ENCODE results near the gene KLHL18. TPM values are rescaled to one million over a fixed set of nuclear protein-coding genes. Genes with fewer than 3 reads are reported as not detected.
"Not testable (repeated sequence)": the region's sequence is repeated elsewhere in the genome, so short reads cannot be mapped to it uniquely, and the experiment has no call there.

The KLHL18 gene
- total RNA-seq, 2 experiments from 2014 or later = 21.2 to 23.7 TPM

DNA sequence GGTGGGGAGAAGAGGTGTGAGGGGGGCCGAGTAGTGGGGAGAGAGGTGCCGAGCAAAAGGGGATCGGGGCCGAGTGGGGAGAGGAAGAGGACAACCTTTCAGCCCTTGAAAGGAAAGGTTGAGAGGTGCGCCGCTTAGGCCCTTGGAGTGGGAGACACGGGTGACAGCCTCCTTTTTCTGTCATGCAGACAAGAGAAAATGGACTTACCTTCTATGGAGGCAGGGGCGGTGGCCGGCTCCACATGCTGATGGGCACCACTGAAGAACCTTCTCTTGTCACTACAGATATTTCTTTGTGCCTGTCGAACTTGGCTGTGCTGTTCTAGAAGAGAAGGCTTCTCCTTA is 421 bp downstream of the KLHL18 start:
- Mint-ChIP-seq H3K9me3 (no peaks in the 10 kb centered on the region), H3K27me3 (peaks cover 3% of the 10 kb centered on the region), H3K27ac (peak overlapping the region; percentile 100), H3K4me3 (peak overlapping the region; percentile 98), H3K36me3 (peaks cover 5% of the 10 kb centered on the region), H3K4me1 (ENCODE audit: low read depth) (peaks cover 39% of the 10 kb centered on the region)
- ChIA-PET CTCF (interaction anchor here (1.5 kb wide), 1 partner anchor 118 kb away, joined by 4 read pairs; no protein-coding TSS in a partner anchor), POLR2A (interaction anchor here (0.7 to 3.5 kb wide), 4 partner anchors 8 to 251 kb away, joined by 3 to 19 read pairs (median 4); partner anchors contain the start of genes PTPN23 and SETD2)
- DNase-seq = no peak
- intact Hi-C loops (cut with micrococcal nuclease) = loop anchor here (2.0 to 10.0 kb wide), 3 partner anchors 98 to 306 kb away; partner anchors contain the start of genes CCDC12, NBEAL2 and PTPN23

DNA sequence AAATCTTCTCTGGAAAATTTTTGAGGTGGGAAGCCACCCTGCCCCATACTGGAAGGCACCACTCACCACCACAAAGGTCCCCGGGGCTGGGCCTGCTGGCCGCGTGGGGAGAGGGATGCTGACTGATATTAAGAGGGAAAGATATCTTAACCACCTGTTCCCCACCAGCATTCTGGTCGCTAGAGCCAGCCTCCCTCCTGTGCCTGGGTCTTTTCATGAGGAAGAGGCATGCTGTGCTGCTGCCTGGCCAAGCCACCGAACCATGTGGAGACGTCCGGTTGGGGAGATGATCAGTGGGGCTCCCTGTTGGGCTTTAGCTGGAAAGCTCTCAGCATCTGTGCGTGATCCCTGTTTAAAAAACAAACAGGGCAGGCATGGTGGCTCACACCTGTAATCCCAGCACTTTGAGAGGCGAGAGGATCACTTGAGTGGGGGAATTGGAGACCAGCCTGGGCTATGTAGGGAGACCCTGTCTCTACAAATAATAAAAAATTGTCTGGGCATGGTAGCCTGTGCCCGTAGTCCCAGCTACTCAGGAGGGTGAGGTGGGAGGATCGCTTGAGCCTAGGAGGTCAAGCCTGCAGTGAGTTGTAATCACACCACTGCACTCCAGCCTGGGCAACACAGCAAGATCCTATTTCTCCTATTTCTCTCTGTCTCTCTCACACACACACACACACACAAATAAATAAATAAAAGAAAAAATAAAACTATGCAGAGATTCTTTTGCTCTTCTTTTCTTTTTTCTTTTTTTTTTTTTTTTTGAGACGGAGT is 1.0 kb downstream of the KLHL18 start:
- H3K36me3 Mint-ChIP-seq = peaks cover 7% of the 10 kb centered on the region
- peak overlapping the region; percentile 98 for H3K4me3 Mint-ChIP-seq
- intact Hi-C loops (cut with micrococcal nuclease) = loop anchor here (2.0 to 10.0 kb wide), 3 partner anchors 97 to 306 kb away; partner anchors contain the start of genes CCDC12, NBEAL2 and PTPN23
- ChIA-PET CTCF (interaction anchor here (1.5 kb wide), 1 partner anchor 119 kb away, joined by 4 read pairs; no protein-coding TSS in a partner anchor), POLR2A (interaction anchor here (1.0 to 3.5 kb wide), 3 partner anchors 12 to 120 kb away, joined by 3 to 19 read pairs (median 6); partner anchors contain the start of genes PTPN23 and SETD2)
- H3K27me3 Mint-ChIP-seq = peaks cover 3% of the 10 kb centered on the region
- H3K27ac Mint-ChIP-seq = peak overlapping the region; percentile 100
- H3K9me3 Mint-ChIP-seq = no peaks in the 10 kb centered on the region
- peaks cover 39% of the 10 kb centered on the region for H3K4me1 Mint-ChIP-seq (ENCODE audit: low read depth)
- DNase-seq = peak; percentile 67

DNA sequence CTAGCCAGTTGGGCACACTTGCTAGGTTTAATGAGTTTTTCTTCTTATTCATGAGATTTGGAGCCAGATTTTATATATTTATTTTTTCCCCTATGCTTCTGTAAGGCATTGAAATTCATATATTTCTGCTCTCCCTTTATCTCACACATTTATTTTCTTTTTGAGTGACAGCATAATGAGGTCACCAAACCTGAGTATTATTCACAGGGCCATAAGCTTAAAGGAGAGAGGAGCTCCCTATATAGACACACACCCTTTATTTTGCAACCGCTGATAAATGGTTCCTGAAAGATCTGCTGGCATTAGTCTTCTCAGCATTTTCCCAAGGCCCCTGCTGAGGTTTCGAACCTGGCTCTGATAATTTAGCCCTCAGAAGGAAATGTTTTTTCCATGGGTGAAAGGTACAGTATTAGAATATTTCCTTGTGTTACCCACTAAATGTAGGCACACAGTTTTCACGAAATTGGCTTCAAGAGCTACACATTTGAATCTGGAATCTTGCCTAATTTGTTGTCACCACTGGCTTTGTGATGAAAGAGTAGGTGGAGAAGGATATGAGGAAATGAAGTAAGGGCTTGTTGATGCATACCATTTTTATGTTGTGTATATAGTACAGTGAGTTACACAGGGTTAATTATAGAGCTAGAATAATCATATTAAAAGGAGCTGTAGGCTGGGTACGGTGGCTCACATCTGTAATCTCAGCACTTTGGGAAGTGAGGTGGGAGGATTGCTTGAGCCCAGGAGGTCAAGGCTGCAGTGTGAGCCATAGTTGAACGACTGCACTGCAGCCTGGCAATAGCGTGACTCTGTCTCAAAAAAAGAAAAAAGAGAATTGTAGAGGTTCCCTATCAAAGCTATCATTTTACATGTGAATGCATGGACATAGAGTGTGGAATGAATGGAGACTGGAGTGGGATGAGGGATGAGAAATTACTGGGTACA is 6.5 kb downstream of the KLHL18 start:
- Mint-ChIP-seq H3K27ac (no peak overlapping the region), H3K4me3 (no peak overlapping the region), H3K27me3 (no peaks in the 10 kb centered on the region), H3K36me3 (peaks cover 7% of the 10 kb centered on the region), H3K9me3 (no peaks in the 10 kb centered on the region), H3K4me1 (ENCODE audit: low read depth) (peaks cover 28% of the 10 kb centered on the region)
- ChIA-PET CTCF (no interaction called here), POLR2A (interaction anchor here (1.0 kb wide), 1 partner anchor 597 kb away, joined by 4 read pairs; no protein-coding TSS in a partner anchor)
- intact Hi-C loops (cut with micrococcal nuclease) = loop anchor here (10.0 kb wide), 1 partner anchor 234 kb away; no protein-coding TSS in a partner anchor
- DNase-seq = no peak

DNA sequence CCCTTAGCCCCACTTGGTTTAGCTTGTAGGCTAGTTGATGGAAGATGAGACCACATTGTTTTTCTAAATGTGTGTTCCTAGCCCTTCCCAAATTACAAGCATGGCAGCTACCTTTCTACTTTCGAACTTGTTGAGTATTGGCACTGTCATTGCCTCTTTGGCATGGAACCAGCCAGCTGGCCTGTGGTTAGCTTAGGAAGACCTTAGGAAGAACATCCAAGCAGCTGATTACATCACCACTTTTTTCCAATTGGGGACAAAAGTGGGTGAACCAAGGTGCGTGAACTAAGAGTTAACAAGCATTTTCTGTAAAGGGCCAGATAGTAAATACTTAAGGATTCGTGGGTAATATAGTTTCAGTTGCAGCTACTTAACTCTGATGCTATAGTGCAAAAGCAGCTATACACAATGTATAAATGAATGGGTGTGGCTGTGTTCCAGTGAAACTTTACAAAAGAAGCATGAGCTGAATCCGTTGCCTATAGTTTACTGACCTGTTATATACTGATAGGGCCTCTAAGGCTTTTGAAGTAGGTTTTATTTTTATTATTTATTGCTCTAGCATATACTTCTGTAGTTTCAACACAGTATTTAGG is 8.5 kb downstream of the KLHL18 start:
- POLR2A ChIA-PET = interaction anchor here (0.8 kb wide), 1 partner anchor 8 kb away, joined by 3 read pairs; the partner anchor contains the start of gene KLHL18
- H3K4me1 Mint-ChIP-seq (ENCODE audit: low read depth) = peaks cover 20% of the 10 kb centered on the region
- H3K27ac Mint-ChIP-seq = no peak overlapping the region
- H3K27me3 Mint-ChIP-seq = no peaks in the 10 kb centered on the region
- CTCF ChIA-PET = interaction anchor here (0.9 to 1.1 kb wide), 2 partner anchors 9 to 425 kb away, joined by 3 to 4 read pairs; no protein-coding TSS in a partner anchor
- peaks cover 7% of the 10 kb centered on the region for H3K36me3 Mint-ChIP-seq
- no peak for DNase-seq
- H3K9me3 Mint-ChIP-seq = no peaks in the 10 kb centered on the region
- intact Hi-C loops (cut with micrococcal nuclease) = no loop called here
- H3K4me3 Mint-ChIP-seq = no peak overlapping the region

DNA sequence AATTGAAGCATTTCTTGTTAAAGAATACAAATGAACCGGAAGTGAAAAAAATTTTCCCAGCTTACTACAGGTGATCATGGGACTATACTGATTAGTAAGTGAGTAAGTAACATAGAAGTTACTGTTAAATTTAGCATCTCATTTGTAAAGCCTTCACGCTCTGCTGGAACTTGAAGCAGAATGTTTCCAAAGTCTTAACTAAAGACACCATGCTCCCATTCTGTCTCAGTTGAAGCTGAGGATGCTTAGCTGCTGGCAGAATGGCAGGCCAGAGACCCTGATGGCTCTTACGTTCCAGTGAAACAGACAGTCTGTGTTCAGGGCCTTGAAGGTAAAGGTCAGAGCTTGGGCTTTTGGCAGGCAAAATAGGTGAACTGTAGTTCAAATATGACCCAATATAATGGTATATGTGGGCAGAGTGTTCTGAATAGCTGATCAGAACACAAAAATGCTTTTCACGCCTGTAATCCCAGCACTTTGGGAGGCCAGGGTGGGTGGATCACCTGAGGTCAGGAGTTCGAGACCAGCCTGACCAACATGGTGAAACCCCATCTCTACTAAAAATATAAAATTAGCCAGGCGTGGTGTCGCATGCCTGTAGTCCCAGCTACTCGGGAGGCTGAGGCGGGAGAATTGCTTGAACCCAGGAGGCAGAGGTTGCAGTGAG is 9.1 kb downstream of the KLHL18 start:
- CTCF ChIA-PET = interaction anchor here (1.1 kb wide), 1 partner anchor 10 kb away, joined by 4 read pairs; no protein-coding TSS in a partner anchor
- H3K27me3 Mint-ChIP-seq; H3K4me3 Mint-ChIP-seq; H3K9me3 Mint-ChIP-seq; H3K27ac Mint-ChIP-seq; POLR2A ChIA-PET; H3K36me3 Mint-ChIP-seq; DNase-seq; intact Hi-C loops (cut with micrococcal nuclease): not testable (repeated sequence)
- H3K4me1 Mint-ChIP-seq (ENCODE audit: low read depth) = peaks cover 20% of the 10 kb centered on the region

DNA sequence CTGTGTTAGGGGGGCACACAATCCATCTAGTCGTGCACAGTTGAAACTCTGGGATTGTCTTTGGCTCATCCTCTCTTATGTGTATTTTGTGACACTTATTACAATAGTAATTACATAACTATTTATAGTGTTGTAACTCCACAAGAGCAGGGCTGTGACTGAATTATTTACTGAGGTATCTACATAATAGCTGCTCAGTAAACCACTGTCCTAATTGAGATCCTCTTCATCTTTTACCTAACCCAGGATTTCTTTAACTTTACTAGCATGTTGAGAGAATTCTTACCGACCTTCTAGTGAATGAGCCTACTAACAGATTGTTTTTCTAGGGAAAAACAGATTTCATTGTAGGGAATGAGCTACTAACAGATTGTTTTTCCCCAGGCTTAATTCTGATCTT is 11.1 kb downstream of the KLHL18 start:
- peaks cover 5% of the 10 kb centered on the region for H3K36me3 Mint-ChIP-seq
- DNase-seq = no peak
- H3K4me1 Mint-ChIP-seq (ENCODE audit: low read depth) = peaks cover 24% of the 10 kb centered on the region
- POLR2A ChIA-PET = no interaction called here
- no peak overlapping the region for H3K27ac Mint-ChIP-seq
- H3K4me3 Mint-ChIP-seq = no peak overlapping the region
- CTCF ChIA-PET = interaction anchor here (0.9 to 1.4 kb wide), 2 partner anchors 374 to 448 kb away, joined by 3 read pairs; no protein-coding TSS in a partner anchor
- intact Hi-C loops (cut with micrococcal nuclease) = no loop called here
- H3K9me3 Mint-ChIP-seq = no peaks in the 10 kb centered on the region
- no peaks in the 10 kb centered on the region for H3K27me3 Mint-ChIP-seq

DNA sequence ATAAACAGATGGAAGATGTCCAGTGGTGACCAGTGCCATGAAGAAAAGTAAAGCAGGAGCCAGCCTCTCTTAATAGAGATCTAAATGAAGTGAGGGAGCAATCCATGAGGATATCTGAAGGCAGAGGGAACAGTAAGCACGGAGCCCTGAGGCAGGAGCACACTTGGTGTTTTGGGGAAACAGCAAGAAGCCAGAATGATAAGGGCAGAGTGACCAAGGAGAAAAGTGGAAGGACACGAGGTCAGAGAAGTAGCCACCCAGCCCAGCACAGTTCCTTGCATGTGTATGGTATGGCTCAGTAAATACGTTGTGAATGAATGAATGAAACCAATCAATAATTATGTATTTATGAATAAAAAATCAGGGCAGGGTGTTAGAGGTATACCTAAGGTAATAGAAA is 11.6 kb downstream of the KLHL18 start:
- peaks cover 2% of the 10 kb centered on the region for H3K36me3 Mint-ChIP-seq
- H3K9me3 Mint-ChIP-seq = no peaks in the 10 kb centered on the region
- peaks cover 24% of the 10 kb centered on the region for H3K4me1 Mint-ChIP-seq (ENCODE audit: low read depth)
- no peak overlapping the region for H3K4me3 Mint-ChIP-seq
- intact Hi-C loops (cut with micrococcal nuclease) = no loop called here
- no peak for DNase-seq
- no peak overlapping the region for H3K27ac Mint-ChIP-seq
- H3K27me3 Mint-ChIP-seq = no peaks in the 10 kb centered on the region
- CTCF ChIA-PET = interaction anchor here (0.9 to 1.4 kb wide), 2 partner anchors 374 to 449 kb away, joined by 3 read pairs; no protein-coding TSS in a partner anchor
- POLR2A ChIA-PET = no interaction called here

- Mint-ChIP-seq H3K36me3 (peaks cover 2% of the 10 kb centered on the region), H3K4me1 (ENCODE audit: low read depth) (peaks cover 24% of the 10 kb centered on the region), H3K27me3 (no peaks in the 10 kb centered on the region), H3K4me3 (no peak overlapping the region), H3K9me3 (no peaks in the 10 kb centered on the region), H3K27ac (no peak overlapping the region)
- DNase-seq = no peak
- ChIA-PET POLR2A (interaction anchor here (0.8 kb wide), 2 partner anchors 9 to 11 kb away, joined by 3 read pairs; no protein-coding TSS in a partner anchor), CTCF (interaction anchor here (0.6 kb wide), 1 partner anchor 124 kb away, joined by 3 read pairs; no protein-coding TSS in a partner anchor)
- intact Hi-C loops (cut with micrococcal nuclease) = no loop called here
These were observed 12.6 kb downstream of the KLHL18 start for GRCh38 chr3:47295322-47295721.

- Mint-ChIP-seq H3K9me3 (no peaks in the 10 kb centered on the region), H3K4me3 (no peak overlapping the region), H3K36me3 (peaks cover 2% of the 10 kb centered on the region), H3K27me3 (no peaks in the 10 kb centered on the region), H3K4me1 (ENCODE audit: low read depth) (peaks cover 24% of the 10 kb centered on the region), H3K27ac (no peak overlapping the region)
- intact Hi-C loops (cut with micrococcal nuclease) = no loop called here
- POLR2A ChIA-PET = interaction anchor here (0.8 kb wide), 1 partner anchor 8 kb away, joined by 3 read pairs; no protein-coding TSS in a partner anchor
- no peak for DNase-seq
- CTCF ChIA-PET = no interaction called here
These were observed 13.2 kb downstream of the KLHL18 start for GRCh38 chr3:47295976-47296375.

GRCh38 chr3:47296562-47297302 is 14.0 kb downstream of the KLHL18 start:
- H3K4me1 Mint-ChIP-seq (ENCODE audit: low read depth) = peaks cover 24% of the 10 kb centered on the region
- no peak overlapping the region for H3K4me3 Mint-ChIP-seq
- H3K9me3 Mint-ChIP-seq = no peaks in the 10 kb centered on the region
- POLR2A ChIA-PET = no interaction called here
- intact Hi-C loops (cut with micrococcal nuclease) = no loop called here
- H3K27me3 Mint-ChIP-seq = no peaks in the 10 kb centered on the region
- H3K27ac Mint-ChIP-seq = no peak overlapping the region
- DNase-seq = no peak
- peaks cover 2% of the 10 kb centered on the region for H3K36me3 Mint-ChIP-seq
- CTCF ChIA-PET = no interaction called here

All from activated CD4-positive, alpha-beta memory T cell treated with anti-CD3 and anti-CD28 coated beads for 36 hours (primary cell).